Suprapubic skin (tissue), 4 donors: ENCODE results near the gene LRIG1.

ENCODE experiments used
- CTCF ChIP-seq, 2 donors: fragments of 200-600 bp in 1 of 2; fragments of 450-650 bp in 1 of 2; sonication (generic) in 1 of 2; IDR thresholded peaks; one replicate each; pipeline ENCODE4 v1.5.1; 2016 to 2019; ENCODE audit warnings: antibody characterized with exemption in 2 of 2, mild to moderate bottlenecking in 1 of 2, moderate library complexity in 1 of 2
- POLR2A ChIP-seq, 2 donors: fragments of 450-650 bp; IDR thresholded peaks; one replicate each; pipeline ENCODE4 v1.6.1; 2017; ENCODE audit warnings: antibody characterized with exemption in 2 of 2, mild to moderate bottlenecking in 2 of 2, moderate library complexity in 2 of 2
- POLR2AphosphoS5 ChIP-seq, 3 donors: sonication (generic); formaldehyde crosslinking; IDR thresholded peaks; one replicate each; pipeline ENCODE4 v1.6.1; 2017; ENCODE audit warnings: antibody characterized with exemption in 3 of 3

- TF ChIP-seq POLR2A (IDR thresholded peaks at IDR 0.05) (no peak), CTCF (IDR thresholded peaks at IDR 0.05) (no peak), POLR2AphosphoS5 (IDR thresholded peaks at IDR 0.05) (no peak)
Observed at GRCh38 chr3:66380200-66380932, 120.5 kb downstream of the LRIG1 start.
